ENCODE data around the gene ANGPT4. TPM values are rescaled to one million over a fixed set of nuclear protein-coding genes. Genes with fewer than 3 reads are reported as not detected.

Gene ANGPT4
- total RNA-seq, 1 experiment from 2014 or later, result not detected

- no peaks in the 10 kb centered on the region for H3K27me3 ChIP-seq (ENCODE audit: control insufficient read depth, insufficient read depth, low read length)
- no peak for ATAC-seq
- H3K36me3 ChIP-seq (ENCODE audit: control insufficient read depth, insufficient read depth, low read length), result no peaks in the 10 kb centered on the region
- no TSS peak for BruUV-seq (replicated peaks)
- in situ Hi-C loops (cut with HindIII; ENCODE audit: low pct_unique_long_range_greater_than_20kb, low sequenced_read_pairs), result no loop called here
- no peak overlapping the region for H3K27ac ChIP-seq (ENCODE audit: low read length)
- no peaks in the 10 kb centered on the region for H3K4me1 ChIP-seq (ENCODE audit: control insufficient read depth, insufficient read depth, low read length)
- CTCF ChIA-PET, result interaction anchor here (0.6 to 0.7 kb wide), 2 partner anchors 14 to 132 kb away, joined by 3 to 5 read pairs; no protein-coding TSS in a partner anchor
- no peak for DNase-seq (ENCODE audit: low read depth, low spot score)
- TF ChIP-seq TCF7L2 (IDR thresholded peaks at IDR 0.05; ENCODE audit: low read depth, low read length) (no peak), SIN3A (IDR thresholded peaks at IDR 0.05; ENCODE audit: borderline replicate concordance, insufficient read depth, low read depth, low read length) (no peak), POLR2AphosphoS5 (IDR thresholded peaks at IDR 0.05; ENCODE audit: low read depth, low read length) (no peak)
- TF ChIP-seq, protein P1, sequence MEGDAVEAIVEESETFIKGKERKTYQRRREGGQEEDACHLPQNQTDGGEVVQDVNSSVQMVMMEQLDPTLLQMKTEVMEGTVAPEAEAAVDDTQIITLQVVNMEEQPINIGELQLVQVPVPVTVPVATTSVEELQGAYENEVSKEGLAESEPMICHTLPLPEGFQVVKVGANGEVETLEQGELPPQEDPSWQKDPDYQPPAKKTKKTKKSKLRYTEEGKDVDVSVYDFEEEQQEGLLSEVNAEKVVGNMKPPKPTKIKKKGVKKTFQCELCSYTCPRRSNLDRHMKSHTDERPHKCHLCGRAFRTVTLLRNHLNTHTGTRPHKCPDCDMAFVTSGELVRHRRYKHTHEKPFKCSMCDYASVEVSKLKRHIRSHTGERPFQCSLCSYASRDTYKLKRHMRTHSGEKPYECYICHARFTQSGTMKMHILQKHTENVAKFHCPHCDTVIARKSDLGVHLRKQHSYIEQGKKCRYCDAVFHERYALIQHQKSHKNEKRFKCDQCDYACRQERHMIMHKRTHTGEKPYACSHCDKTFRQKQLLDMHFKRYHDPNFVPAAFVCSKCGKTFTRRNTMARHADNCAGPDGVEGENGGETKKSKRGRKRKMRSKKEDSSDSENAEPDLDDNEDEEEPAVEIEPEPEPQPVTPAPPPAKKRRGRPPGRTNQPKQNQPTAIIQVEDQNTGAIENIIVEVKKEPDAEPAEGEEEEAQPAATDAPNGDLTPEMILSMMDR (IDR thresholded peaks at IDR 0.05), result no peak
- intact Hi-C loops (cut with micrococcal nuclease; ENCODE audit: unreplicated experiment), result no loop called here
- POLR2A ChIA-PET, result interaction anchor here (0.6 kb wide), 1 partner anchor 142 kb away, joined by 3 read pairs; no protein-coding TSS in a partner anchor
- H3K9me3 ChIP-seq (ENCODE audit: control insufficient read depth, insufficient read depth, low read depth, low read length), result no peaks in the 10 kb centered on the region
- no peak overlapping the region for H3K4me3 ChIP-seq (ENCODE audit: low read depth in 2 of 2, low read length in 2 of 2)
Measured at GRCh38 chr20:824490-824889, 91.6 kb downstream of the ANGPT4 start.

DNA sequence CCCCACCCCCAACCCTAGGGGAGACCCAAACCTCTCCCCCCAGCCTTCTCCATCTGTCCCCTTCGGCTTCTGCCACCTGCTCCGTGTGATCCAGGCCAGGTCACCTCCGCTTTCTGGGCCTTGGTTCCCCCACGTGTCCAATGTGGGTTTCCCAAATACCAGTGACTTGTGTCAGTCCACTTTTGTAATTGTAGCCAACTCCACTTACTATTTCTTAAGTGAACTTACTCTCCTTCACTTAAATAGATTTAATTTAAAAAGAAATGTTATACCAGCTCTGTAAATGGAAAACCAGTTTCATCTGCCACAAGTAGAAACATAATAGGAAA is 92.6 kb downstream of the ANGPT4 start:
- in situ Hi-C loops (cut with HindIII; ENCODE audit: low pct_unique_long_range_greater_than_20kb, low sequenced_read_pairs) (no loop called here), intact Hi-C loops (cut with micrococcal nuclease; ENCODE audit: unreplicated experiment) (no loop called here)
- CTCF ChIA-PET, result no interaction called here

More for the DNA sequence above, 92.6 kb downstream of the ANGPT4 start:
- no TSS peak for BruUV-seq (replicated peaks)
- H3K4me3 ChIP-seq (ENCODE audit: low read depth in 2 of 2, low read length in 2 of 2), result no peak overlapping the region
- no peak overlapping the region for H3K27ac ChIP-seq (ENCODE audit: low read length)
- no peaks in the 10 kb centered on the region for H3K36me3 ChIP-seq (ENCODE audit: control insufficient read depth, insufficient read depth, low read length)
- H3K27me3 ChIP-seq (ENCODE audit: control insufficient read depth, insufficient read depth, low read length), result no peaks in the 10 kb centered on the region
- no peaks in the 10 kb centered on the region for H3K4me1 ChIP-seq (ENCODE audit: control insufficient read depth, insufficient read depth, low read length)
- no peaks in the 10 kb centered on the region for H3K9me3 ChIP-seq (ENCODE audit: control insufficient read depth, insufficient read depth, low read depth, low read length)
- DNase-seq (ENCODE audit: low read depth, low spot score) (no peak), ATAC-seq (no peak)
- TF ChIP-seq, protein P2, sequence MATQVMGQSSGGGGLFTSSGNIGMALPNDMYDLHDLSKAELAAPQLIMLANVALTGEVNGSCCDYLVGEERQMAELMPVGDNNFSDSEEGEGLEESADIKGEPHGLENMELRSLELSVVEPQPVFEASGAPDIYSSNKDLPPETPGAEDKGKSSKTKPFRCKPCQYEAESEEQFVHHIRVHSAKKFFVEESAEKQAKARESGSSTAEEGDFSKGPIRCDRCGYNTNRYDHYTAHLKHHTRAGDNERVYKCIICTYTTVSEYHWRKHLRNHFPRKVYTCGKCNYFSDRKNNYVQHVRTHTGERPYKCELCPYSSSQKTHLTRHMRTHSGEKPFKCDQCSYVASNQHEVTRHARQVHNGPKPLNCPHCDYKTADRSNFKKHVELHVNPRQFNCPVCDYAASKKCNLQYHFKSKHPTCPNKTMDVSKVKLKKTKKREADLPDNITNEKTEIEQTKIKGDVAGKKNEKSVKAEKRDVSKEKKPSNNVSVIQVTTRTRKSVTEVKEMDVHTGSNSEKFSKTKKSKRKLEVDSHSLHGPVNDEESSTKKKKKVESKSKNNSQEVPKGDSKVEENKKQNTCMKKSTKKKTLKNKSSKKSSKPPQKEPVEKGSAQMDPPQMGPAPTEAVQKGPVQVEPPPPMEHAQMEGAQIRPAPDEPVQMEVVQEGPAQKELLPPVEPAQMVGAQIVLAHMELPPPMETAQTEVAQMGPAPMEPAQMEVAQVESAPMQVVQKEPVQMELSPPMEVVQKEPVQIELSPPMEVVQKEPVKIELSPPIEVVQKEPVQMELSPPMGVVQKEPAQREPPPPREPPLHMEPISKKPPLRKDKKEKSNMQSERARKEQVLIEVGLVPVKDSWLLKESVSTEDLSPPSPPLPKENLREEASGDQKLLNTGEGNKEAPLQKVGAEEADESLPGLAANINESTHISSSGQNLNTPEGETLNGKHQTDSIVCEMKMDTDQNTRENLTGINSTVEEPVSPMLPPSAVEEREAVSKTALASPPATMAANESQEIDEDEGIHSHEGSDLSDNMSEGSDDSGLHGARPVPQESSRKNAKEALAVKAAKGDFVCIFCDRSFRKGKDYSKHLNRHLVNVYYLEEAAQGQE (IDR thresholded peaks at IDR 0.05; ENCODE audit: insufficient read depth in 1 of 2, low read depth in 2 of 2, low read length in 1 of 2), result no peak
- TF ChIP-seq, protein P1 (IDR thresholded peaks at IDR 0.05), result no peak
- no peak for TF ChIP-seq POLR2AphosphoS5 (IDR thresholded peaks at IDR 0.05; ENCODE audit: low read depth, low read length)
- no peak for TF ChIP-seq SIN3A (IDR thresholded peaks at IDR 0.05; ENCODE audit: borderline replicate concordance, insufficient read depth, low read depth, low read length)
- TF ChIP-seq TCF7L2 (IDR thresholded peaks at IDR 0.05; ENCODE audit: low read depth, low read length), result no peak
- POLR2A ChIA-PET, result no interaction called here
